ENCODE measurements around the gene DHDDS.
"Not testable (repeated sequence)": the region's sequence is repeated elsewhere in the genome, so short reads cannot be mapped to it uniquely, and the experiment has no call there.

DHDDS gene

DNA sequence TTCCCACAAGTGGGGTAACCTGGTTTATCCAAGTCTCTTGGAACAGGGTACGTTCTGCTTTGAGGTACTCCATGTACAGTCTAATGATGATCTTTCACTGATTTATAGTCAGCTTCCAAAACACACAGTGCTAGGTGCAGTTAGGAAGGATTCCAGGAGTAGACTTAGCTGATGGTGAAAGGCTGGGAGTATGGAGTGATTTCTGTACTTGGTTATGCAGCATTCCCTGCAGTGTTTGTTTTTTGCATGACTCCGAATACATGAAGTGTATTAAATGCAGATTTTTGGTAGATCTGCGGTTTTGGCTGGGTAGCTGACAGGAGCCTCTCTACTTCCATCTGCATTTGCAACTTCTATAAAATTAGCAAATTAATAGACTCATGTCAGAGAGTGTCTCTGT lies 43.9 kb downstream of the DHDDS start:
- DNase-seq (ENCODE audit: low read depth in 2 of 2): no peak

DNA sequence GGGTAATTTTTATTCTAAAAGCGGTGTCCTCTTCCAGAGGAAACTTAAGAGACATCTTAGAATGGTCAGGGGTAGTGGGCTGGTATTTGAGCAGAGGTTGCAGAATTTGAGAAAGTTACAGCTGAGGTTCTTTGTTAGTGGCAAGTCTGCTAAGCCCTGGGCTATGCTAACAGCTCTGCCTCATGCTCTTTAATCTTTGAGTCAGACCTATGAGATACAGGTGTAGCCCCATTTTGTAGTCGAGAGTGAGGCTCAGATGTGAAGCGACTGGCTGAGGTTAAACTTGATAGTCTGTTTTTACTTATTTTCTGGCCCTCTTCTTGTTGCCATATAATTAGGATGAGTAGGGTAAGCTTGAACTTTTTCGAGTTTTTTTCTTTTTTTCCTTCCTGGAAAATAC lies 44.8 kb downstream of the DHDDS start:
- no peak for DNase-seq (ENCODE audit: low read depth in 2 of 2)

DNA sequence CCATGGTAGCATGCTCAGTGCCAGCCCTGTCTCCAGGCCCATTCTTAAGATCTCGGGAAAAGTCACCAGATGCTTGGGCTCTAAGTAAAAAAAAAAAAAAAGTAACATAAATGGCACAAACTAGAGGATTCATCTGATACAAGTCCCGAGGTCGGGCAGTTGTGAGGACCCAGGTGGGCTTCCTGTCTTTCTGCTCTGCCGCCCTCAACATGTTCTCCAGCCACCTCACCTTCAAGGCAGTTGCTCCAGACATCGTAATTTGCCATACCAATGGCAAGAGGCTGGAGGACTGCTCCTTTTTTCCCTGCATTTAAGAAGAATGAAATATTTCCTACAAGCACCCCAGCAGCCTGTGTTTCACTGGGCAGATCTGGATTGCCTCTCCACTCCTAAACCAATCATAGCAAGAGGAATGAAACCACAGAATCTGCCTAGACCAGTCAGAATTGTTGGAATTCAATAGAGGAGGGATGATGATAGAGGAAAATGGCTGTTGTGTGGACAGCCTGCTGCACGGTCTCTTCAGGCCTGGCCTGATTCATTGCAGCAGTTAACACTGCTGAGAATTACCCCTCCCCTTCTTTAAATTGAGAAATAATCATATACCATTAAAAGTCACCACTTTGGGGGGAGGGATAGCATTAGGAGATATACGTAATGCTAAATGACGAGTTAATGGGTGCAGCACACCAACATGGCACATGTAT lies 45.5 kb downstream of the DHDDS start:
- no peak for DNase-seq (ENCODE audit: low read depth in 2 of 2)

DNA sequence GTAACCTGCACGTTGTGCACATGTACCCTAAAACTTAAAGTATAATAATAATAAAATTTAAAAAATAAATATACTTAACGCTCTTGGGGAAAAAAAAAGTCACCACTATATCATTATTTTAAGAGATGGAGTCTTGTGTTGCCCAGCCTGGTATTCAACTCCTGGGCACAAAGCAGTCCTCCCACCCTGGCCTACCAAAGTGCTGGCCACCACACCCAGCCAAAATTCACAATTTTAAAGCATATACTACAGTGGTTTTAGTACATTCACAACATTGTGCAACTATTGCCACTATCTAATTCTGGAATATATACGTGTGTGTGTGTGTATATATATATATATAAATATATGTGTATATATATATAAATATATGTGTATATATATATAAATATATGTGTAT lies 46.0 kb downstream of the DHDDS start:
- DNase-seq (ENCODE audit: low read depth in 2 of 2): no peak

DNA sequence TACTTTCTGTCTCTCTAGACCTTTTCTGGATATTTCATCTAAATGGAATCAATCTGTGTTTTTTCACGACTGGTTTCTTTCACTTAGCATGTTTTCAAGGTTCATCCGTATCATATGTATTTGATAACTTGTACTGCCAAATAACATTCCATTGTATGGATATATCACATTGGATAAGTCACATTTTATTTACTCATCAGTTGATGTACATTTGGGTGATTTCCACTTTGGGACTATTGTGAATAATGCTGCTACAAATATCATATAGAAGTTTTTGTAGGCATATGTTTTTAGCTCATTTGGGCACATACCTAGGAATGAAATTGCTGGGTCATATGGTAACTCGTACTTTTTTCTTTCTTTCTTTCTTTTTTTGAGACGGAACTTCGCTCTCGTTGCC lies 46.9 kb downstream of the DHDDS start:
- DNase-seq (ENCODE audit: low read depth in 2 of 2): no peak

DNA sequence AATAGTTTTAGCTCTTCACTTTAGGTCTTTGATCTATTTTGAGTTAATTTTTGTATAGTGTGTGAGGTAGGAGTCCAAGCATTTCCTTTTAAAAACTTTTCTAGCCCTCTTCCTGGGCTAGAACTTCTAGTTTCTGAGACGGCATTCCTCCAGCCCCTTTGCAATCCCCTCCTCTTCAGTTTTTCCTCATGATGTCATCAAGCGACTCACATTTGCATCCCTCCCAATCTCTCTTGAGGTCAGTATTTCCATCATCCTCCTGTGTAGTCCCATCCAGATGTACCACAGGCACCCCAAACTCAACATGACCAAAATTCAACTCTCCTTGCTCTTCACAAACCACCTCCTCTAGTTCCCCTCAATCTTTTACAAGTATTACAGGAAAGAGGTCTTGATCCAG lies 50.8 kb downstream of the DHDDS start:
- no peak for DNase-seq (ENCODE audit: low read depth in 2 of 2)

DNA sequence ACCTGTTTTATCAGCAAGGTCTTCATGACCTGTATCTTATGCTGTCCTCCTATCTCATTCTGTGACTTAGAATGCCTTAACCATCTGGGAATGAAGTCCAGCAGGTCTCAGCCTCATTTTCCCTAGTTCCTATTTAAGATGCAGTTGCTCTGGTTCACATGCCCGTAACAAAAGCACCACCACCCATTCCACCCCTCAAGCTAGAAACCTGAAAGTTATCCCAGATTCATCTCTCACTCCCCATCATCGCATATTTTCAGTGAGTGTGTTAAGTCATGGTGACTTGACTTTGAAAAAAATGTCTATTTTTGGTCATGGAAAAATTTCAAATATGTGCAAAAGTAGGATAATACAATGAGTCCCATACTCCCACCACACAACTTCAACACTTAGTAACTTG lies 51.9 kb downstream of the DHDDS start:
- DNase-seq (ENCODE audit: low read depth in 2 of 2): no peak

DNA sequence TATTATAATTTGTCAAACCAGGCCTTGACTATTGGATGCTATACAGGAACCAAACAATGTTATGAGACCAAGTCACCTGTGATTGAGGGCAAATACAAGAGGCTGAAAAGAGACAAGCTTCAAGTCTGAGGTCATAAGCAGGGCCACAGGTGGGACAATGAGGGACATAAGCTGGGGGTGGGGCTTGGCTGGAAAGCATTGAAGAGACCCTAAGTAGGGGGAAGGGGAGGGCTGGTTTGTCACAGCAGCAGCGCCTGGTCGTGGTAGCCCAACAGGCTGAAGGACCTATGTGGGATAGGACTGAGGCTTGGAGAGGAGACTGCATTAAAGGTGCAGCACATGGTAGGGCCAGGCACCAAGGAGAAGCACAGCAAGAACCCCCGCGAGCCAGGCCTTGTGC lies 58.0 kb downstream of the DHDDS start:
- DNase-seq (ENCODE audit: low read depth in 2 of 2): no peak

DNA sequence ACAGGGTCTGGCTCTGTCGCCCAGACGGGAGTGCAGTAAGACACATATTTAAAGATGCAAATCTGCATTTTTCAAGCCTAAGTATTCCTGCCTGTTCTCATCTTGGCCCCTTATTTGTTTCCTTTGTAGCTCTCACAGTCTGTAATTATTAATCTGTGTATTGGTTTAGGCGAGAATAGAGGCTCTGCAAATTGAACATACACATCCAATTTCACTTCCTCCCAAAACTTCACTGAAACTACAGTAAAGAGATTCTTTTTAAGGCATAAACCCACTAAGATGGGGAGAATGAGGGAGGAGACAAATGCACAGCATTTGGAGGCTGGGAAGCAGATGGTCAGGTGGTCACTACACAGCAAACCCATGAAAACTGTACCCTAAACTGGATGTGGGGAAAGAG lies 61.1 kb downstream of the DHDDS start:
- DNase-seq (ENCODE audit: low read depth in 2 of 2): no peak

DNA sequence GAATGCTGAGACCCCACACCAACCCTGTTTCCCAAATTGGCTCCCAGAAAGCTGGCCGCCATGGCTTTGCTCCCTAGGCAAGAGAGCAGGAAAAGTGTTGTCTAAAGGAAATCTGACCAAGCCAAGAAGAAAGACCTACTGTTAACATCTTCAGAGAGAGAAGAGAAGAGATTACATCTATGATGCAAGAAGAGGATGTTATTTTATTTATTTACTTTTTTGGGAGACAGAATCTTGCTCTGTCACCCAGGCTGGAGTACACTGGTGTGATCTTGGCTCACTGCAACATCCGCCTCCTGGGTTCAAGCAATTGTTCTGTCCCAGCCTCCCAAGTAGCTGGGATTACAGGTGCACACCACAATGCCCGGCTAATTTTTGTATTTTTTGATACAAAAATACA lies 61.8 kb downstream of the DHDDS start:
- DNase-seq (ENCODE audit: low read depth in 2 of 2): no peak

DNA sequence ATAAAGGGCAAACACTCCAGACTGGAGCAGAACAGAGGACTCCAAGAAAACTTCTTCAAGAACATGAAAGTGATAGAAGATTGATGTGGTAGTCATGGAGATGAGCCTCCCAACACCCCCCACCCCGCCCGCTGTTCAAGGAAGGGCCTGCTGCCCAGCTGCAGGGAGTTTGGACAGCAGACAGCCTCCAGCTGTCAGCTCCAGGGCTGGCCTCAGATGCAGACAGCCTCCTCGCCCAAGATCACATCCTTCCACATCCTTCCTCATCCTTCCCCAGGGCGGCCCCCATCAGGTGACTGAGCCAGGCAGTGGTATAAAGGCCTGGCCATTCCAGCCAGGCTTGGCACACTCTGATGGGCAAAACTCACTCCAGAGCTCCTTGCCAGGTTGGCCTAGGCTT lies 64.7 kb downstream of the DHDDS start:
- no peak for DNase-seq (ENCODE audit: low read depth in 2 of 2)

DNA sequence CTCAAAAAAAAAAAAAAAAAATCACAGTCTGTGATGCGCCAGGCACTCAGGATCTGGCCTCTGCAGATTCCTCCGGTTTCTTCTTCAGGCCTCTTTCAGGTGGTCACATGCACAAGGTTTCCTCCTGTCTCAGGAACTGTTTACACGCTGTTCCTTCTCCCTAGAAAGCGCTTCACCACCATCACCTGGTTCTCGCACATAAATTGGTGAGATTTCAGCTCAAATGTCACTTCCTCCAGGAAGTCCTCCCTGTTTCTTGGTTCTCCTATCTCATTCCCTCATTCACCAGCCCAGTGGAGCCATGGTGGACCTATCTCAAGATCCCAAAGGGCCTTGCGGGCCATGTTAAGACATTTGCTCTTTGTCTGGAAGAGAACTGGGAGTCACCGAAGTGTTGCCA lies 66.8 kb downstream of the DHDDS start:
- DNase-seq (ENCODE audit: low read depth in 2 of 2): no peak

DNA sequence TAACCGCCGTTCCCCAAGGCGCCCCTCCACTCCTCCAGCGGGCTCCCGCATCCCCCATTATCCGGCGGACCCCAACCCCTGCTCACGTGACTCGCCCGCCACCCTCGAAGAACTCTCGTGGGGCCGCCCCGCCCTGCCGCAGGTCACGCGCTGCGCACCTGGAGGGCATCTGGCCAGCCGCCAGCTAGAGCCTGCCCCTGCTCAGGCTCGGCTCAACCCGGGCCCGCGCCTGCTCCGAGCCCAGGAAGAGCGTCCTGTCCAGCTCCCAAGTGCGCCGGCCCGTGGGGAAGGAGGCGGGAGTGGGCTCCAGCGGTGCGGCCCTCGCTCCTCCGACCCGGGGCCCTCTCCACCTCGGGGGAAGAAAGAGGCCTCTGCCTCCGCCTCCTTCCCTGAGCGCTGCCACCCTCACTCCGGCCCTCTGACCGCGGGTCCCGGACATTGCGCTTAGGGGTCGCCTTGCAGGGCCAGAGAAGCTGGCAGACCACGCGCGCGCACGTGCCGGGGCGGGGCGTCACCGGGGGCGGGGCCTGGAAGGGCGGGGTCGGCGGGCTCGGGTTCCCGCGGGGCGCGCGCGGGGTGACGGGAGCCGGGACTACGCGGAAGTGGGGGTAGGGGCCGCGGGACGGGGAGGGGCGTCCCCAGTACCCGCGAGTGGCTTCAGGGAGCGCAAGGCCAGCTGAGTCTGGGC lies 68.5 kb downstream of the DHDDS start:
- DNase-seq (ENCODE audit: low read depth in 2 of 2): peak; percentile 91 to 94

DNA sequence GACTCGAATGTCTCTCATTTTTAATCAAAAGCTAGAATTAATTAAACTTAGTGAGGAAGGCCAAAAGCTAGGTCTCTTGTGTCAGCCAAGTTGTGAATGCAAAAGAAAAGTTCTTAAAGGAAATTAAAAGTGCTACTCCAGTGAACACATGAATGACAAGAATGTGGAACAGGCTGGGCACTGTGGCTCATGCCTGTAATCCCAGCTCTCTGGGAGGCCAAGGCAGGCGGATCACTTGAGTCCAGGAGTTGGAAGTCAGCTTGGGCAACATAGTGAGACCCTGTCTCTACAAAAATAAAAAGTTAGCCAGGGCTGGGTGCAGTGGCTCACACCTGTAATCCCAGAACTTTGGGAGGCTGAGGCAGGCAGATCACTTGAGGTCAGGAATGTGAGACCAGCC lies 78.6 kb downstream of the DHDDS start:
- DNase-seq (ENCODE audit: low read depth in 2 of 2): not testable (repeated sequence)

DNA sequence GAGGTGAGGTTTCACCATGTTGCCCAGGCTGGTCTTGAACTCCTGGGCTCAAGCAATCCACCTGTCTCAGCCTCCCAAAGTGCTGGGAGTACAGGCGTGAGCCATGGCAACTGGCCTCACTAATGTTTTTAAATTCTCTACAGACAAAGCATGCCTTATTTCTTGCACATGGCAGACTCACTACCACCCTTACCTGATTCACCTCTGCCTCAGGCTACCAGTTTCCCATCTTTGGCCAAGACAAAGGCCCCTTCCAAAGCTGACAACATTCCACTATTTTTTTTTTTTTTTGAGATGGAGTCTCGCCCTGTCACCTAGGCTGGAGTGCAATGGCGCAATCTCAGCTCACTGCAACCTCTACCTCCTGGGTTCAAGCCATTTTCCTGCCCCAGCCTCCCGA lies 83.7 kb downstream of the DHDDS start:
- DNase-seq (ENCODE audit: low read depth in 2 of 2): not testable (repeated sequence)

DNA sequence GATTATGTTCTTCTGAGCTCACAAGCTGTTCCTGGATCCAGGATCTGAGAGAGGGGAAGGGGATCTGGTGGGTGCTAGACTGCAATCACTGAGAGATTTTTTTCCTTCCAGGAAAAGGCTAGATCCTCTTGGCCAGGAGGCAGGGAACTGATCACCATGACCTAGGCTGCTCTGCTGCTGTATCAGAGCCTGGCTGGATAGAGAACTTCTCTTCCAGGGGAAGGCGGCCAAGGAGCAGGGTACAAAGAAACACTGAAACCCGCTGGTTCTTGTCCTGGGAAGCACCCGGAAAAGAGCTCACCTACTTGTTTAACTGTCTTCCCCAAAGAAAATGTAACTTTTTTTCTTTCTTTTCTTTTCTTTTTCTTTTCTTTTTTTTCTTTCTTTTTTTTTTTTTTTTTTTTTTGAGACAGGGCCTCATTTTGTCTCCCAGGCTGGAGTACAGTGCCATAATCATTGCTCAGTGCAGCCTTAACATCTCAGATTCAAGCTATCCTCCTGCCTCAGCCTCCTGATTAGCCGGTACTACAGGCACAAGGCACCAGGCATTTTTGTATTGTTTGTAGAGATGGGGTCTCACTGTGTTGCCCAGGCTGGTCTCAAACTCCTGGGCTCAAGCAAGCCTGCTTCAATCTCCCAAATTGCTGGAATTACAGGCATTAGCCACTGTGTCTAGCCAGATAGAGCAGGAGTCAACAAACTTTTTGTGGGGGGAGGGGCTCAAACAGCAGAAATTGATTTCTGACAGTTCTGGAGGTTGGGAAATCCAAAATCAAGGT lies 85.1 kb downstream of the DHDDS start:
- no peak for DNase-seq (ENCODE audit: low read depth in 2 of 2)

DNA sequence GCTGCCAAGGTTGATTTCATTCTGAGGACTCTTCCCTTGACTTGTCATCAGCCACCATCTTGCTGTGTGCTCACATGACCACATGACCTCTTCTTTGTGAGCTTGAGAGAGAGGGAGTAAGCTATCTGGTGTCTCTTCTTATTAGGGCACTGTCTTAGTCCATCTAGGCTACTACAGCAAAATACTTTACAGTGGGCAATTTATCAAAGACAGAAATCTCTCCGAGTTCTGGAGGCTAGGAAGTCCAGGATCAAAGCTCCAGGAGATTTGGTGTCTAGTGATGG lies 85.6 kb downstream of the DHDDS start:
- DNase-seq (ENCODE audit: low read depth in 2 of 2): no peak

DNA sequence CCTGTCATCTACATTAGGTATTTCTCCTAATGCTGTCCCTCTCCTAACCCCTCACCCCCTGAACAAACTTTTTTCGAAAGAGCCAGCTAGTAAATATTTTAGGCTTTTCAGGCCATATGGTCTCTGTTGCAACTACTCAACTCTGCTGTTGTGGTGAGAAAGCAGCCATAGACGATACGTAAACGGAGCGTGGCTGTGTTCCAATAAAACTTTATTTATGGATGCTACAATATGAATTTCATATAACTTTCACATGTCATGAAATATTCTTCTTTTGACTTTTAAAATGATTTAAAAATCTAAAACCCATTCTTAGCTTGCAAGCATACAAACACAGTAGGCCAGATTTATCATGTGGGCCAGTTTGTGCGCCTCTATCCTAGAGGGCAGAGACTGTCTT lies 86.2 kb downstream of the DHDDS start:
- DNase-seq (ENCODE audit: low read depth in 2 of 2): no peak

DNA sequence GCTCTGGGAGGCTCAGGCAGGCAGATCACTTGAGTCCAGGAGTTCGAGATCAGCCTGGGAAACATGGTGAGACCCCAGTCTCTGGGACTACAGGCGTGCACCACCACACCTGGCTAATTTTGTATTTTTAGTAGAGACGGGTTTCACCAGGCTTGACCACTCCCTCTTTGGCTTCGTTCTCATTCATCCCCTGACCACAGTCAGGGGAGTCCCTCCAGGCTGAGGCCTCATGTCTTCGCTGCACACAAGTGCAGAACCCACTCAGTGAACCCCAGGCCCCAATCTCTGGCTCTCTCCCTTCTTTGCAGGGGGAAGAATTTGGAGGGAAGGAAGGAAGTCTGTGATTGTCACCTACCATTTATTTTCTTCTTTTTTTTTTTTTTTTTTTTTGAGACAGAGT lies 88.2 kb downstream of the DHDDS start:
- DNase-seq (ENCODE audit: low read depth in 2 of 2): no peak
